Femur (tissue), 1 donor: ENCODE data around the gene SLC9A9.
A peak's percentile ranks its signal among the peaks of the same experiment; 100 is the strongest.
"Not testable (repeated sequence)": the region's sequence is repeated elsewhere in the genome, so short reads cannot be mapped to it uniquely, and the experiment has no call there.

Experiments used
- DNase-seq: peaks from one replicate; pipeline ENCODE4 v3.0.0-alpha.2; 2017

SLC9A9 gene

DNA sequence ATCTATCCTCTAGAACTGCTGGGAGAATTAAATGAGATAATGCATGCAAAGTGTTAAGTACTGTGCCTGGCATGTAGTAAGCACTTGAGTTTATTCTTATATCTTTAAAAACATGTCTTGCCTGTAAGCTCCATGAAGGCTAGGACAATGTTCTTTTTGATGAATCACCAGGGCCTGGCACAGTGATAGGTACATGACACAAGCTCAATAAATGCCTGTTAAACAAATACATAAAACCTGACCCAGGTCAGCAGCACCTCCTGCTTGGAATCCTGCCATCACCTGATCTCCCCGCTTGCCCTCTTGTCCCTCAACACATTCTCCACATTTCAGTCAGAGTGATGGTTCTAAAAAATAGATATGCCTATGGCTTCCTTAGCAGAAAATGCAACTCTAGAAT, 541.9 kb downstream of the SLC9A9 start:
- DNase-seq: no peak

DNA sequence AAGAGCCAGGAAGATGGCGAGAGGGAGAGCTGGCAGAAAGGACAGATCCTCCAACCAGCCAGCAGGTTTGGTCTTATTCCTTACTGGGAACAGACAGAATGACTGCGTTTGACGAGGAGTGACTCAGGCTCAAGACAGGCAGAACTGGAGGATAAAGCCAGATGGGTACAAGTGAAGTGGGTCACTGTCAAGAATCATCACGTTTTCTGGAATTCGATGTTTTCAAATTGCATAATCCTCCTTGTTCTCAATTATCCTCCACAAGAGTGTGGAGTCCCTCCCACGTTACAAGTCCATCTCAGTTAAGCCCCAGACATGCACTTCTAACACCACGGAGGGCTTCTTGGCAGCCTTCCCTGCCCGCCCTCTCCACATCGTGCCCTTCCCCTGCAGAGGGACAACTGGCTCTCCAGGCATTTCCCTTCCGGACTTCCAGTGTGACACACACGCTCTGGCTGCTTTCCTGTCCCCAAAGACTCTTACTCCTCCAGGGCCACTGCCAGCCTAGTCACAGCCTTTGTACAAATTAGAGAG, 545.6 kb downstream of the SLC9A9 start:
- peak; percentile 68 for DNase-seq

GRCh38 chr3:143301031-143301901, 547.0 kb downstream of the SLC9A9 start:
- DNase-seq: no peak

GRCh38 chr3:143298886-143299535, 549.3 kb downstream of the SLC9A9 start:
- no peak for DNase-seq

DNA sequence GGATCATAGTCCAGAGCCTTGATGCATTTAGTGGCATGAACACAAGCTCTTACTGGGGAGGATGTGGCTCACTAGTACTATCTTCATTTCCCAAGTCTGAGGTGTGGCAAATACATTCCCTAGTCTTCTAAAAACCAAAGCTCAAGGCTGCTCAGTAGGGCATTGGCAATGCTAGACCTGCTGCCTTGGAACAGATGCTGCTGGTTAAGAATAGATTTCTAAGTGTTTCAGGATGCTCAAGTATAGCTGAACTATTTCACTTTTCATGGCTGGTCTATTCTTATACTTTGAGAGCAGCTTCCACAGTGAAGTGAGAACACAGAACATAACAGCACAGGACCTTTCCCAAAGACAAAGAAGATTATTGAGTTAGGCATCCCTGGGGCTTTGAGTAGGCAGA, 549.9 kb downstream of the SLC9A9 start:
- no peak for DNase-seq

- DNase-seq: no peak
Measured at GRCh38 chr3:143295201-143296080, 552.8 kb downstream of the SLC9A9 start.

- DNase-seq: no peak
Measured at GRCh38 chr3:143294188-143294587, 554.1 kb downstream of the SLC9A9 start.

- no peak for DNase-seq
Measured at GRCh38 chr3:143291836-143292447, 556.3 kb downstream of the SLC9A9 start.

- DNase-seq: no peak
Measured at GRCh38 chr3:143288944-143289343, 559.3 kb downstream of the SLC9A9 start.

GRCh38 chr3:143287403-143287802, 560.9 kb downstream of the SLC9A9 start:
- DNase-seq: no peak

- no peak for DNase-seq
Measured at GRCh38 chr3:143286392-143287010, 561.8 kb downstream of the SLC9A9 start.

DNA sequence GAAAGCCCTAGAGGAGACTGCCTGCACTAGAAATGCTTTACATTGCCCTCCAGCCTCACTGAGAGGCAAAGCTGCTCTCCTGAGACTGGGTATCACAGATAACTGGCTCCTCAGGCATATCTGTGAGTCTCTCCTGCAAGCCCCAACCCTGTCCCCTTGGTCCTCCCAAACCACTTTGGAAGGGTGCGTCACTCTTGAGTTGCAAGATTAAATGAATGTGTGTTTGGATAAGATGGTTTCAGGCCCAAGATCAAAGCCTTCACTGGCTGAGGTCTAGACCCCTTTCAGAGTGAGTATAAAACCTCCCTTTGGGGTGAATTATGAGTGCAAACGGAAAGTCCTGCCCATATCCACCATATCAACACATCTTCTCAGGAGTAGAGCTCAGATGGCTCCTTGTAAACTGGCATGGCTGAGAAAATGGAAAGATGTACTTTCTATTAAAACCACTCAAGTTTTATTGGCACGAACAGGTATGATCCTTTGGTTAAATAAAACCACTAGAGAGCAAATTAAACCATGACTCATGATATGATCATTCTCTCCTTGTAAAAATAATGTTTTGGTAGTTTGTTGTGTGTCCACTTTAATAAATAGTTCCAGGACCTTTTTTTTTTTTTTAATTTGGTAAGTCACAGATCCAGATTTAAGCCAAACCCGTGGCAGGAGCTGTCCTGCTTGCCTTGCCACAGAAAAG, 564.7 kb downstream of the SLC9A9 start:
- DNase-seq: no peak

DNA sequence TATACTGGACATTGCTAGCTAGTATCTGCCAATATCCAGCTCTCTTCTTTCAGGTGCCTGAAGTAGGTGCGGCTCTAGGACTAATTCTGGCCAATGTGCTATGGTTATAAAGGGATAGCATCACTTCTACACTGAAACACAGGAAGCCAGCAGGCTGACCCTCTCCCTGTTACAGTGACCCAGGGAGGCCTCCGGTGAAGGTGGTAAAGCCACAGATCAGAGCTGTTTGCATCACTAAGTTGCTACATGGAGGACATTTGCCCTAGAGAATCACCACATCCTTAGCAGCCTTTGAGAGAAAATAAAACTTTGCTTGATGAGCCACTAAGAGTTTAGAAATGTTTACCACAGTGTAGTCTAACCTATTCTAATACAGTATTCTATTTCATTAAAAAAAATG, 567.3 kb downstream of the SLC9A9 start:
- no peak for DNase-seq

DNA sequence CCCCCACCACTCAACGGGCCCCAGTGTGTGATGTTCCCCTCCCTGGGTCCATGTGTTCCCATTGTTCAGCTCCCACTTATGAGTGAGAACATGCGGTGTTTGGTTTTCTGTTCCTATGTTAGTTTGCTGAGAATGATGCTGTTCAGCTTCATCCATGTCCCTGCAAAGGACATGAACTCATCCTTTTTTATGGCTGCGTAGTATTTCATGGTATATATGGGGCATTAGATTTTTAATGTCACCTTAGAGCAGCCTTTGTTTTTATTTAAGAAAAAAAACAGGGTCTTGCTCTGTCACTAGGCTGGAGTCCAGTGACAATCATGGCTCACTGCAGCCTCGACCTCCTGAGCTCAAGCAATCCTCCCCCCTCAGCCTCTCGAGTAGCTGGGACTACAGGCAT, 568.7 kb downstream of the SLC9A9 start:
- not testable (repeated sequence) for DNase-seq

DNA sequence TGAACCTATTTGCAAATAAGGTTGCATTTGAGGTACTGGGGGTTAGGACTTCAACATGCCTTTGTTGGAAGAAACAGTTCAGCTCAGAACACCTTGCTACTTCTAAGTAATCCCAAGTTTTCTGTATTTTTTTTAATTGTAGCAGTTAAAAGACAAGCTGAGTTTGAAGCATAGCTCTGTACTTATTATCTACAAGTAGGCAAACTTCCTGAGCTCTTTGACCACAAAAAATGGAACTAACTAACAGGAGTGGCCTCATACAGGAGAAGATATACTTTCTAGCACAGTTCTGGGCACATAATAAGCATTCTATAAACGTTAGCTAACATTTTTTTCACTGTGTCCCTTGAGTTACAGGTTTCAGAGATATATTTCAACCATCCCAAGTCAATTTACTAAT, 569.5 kb downstream of the SLC9A9 start:
- no peak for DNase-seq

DNA sequence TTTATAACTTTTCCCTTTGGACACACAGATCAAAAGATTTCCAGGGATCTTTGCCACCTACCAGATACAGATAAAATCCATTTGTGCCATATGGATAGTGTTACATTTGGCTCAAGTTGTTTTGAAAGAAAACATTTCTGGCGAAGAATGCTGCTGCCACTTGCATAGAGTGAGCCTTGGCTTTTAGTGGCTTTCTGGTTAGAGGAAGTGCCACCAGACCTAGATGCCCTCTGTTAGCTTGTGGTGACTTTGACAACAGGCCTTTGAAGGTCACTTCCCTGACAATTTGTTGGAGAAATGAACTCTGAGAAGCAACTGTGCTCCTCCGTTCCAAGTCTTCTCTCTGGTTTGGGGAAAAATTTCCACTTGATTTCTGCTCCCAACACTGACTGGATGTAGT, 570.7 kb downstream of the SLC9A9 start:
- DNase-seq: no peak

GRCh38 chr3:143276592-143276991, 571.7 kb downstream of the SLC9A9 start:
- no peak for DNase-seq

DNA sequence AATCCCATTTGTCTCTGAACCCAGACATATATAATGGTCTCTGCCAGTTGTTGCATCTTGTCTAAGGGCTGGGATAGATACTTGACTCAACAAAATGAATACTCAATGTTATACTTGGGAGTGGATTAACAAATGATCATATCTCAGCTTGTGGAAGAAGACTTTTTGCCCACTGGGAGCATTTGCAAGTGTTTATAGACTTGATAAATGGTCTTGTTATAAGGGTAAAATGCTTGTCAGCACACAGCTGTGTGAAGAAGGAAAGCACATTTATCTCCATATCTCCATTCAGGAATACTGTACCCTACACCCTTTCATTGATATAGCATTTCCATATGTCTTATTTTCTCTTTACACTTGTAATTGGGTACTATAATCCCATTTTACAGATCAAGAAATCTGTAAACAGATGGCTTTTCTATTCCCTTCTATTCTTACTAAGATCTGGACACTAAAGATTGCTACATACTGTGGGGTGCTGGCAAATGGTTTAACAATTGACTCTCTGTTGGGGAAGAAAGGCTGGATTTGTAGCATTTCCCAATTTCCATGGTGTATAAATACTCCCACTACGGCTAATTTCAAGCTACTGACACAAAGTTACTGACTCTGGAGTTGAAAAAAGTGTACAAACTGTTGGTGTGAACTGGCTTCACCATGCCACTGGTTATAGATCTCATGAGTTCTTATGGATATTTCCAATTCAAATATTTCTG, 574.1 kb downstream of the SLC9A9 start:
- DNase-seq: no peak

GRCh38 chr3:143271136-143271535, 577.1 kb downstream of the SLC9A9 start:
- DNase-seq: no peak

DNA sequence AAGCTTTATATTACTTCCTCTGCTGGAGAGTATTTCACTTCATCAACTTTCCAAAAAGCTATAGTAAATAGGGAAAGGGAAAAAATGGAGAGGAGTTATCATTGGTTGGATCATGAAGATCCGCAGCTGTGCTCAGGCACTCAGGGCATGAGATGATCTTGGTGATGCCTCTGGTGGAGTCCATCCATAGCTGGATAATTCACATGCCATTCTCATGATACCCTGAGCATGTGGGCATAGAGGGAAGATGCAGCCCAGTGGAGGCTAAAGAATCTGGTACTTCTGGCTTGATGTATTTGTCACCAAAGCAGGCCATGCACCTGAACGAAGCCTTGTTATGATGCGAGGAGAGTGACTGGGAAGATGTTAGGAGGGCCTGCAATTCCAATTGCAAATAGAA, 578.5 kb downstream of the SLC9A9 start:
- no peak for DNase-seq

- DNase-seq: no peak
Measured at GRCh38 chr3:143267989-143268388, 580.3 kb downstream of the SLC9A9 start.
